ENCODE measurements around the gene TOE1.
"Not testable (repeated sequence)": the region's sequence is repeated elsewhere in the genome, so short reads cannot be mapped to it uniquely, and the experiment has no call there.

TOE1 gene

DNA sequence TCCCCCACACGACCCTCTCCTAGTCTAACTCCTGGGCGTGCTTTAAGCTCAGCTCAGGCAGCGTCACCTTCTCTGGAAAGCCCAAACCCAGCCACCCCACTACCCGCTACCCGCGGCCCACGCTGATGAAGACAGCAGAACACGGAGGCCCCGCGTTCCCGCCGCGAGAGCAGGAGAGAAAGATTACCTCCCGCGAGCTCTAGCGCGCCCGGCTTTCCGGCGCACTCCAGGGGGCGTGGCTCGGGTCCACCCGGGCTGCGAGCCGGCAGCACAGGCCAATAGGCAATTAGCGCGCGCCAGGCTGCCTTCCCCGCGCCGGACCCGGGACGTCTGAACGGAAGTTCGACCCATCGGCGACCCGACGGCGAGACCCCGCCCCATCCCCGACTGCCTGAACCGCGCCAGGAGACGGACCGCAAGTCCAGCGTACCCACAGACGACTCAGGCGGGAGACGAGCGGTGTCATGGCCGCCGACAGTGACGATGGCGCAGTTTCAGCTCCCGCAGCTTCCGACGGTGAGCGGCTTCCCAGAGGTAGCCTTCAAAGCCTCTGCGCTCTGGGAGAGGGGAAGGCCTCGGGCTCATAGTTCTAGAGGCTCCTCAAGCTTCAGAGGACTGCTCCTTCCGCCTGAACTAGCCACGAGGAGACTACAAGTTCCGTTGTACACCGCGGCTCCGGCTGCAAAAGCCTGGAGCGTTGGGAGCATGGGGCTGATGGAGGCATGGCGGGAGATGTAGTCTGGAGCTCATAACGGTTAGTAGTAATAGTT, at the start of gene TOE1, which contains the start of gene MUTYH:
Gene TOE1 (plus strand): TSS at position 382 of the 770 bp plus-strand sequence. CDS start 83 bp downstream, at position 465.
Gene MUTYH (minus strand): TSS at position 652 of the 770 bp plus-strand sequence. CDS start 5,935 bp downstream, outside the sequence.
- TF ChIP-seq, protein P1, sequence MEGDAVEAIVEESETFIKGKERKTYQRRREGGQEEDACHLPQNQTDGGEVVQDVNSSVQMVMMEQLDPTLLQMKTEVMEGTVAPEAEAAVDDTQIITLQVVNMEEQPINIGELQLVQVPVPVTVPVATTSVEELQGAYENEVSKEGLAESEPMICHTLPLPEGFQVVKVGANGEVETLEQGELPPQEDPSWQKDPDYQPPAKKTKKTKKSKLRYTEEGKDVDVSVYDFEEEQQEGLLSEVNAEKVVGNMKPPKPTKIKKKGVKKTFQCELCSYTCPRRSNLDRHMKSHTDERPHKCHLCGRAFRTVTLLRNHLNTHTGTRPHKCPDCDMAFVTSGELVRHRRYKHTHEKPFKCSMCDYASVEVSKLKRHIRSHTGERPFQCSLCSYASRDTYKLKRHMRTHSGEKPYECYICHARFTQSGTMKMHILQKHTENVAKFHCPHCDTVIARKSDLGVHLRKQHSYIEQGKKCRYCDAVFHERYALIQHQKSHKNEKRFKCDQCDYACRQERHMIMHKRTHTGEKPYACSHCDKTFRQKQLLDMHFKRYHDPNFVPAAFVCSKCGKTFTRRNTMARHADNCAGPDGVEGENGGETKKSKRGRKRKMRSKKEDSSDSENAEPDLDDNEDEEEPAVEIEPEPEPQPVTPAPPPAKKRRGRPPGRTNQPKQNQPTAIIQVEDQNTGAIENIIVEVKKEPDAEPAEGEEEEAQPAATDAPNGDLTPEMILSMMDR (conservative IDR thresholded peaks at IDR 0.05; ENCODE audit: low read depth, low read length) = no peak

DNA sequence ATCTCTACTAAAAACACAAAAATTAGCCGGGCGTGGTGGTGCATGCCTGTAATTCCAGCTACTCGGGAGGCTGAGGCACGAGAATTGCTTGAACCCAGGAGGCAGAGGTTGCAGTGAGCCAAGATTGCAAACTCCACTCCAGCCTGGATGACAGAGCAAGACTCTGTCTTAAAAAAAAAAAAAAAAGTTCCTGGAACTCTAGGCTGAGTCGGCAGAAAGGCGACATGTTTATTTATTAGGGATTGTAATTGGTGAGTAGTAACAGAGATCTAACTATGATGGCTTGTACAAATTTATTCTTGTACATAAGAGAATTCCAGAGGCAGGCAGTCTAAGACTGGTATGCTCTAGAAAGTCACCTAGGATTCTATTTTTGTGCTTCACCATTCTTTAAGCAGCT, 49.0 kb upstream of the TOE1 start:
- not testable (repeated sequence) for DNase-seq (ENCODE audit: low read depth); H3K4me3 ChIP-seq (ENCODE audit: low read depth, low read length)

More for the DNA sequence above, at the start of gene TOE1, which contains the start of gene MUTYH:
- H3K4me3 ChIP-seq (ENCODE audit: low read depth, low read length) = peak within 1 kb of the TSS; percentile 96
- DNase-seq (ENCODE audit: low read depth) = peak; percentile 94

GRCh38 chr1:45291716-45292115, 48.3 kb upstream of the TOE1 start:
- no peak overlapping the region for H3K4me3 ChIP-seq (ENCODE audit: low read depth, low read length)
- TF ChIP-seq, protein P1 (conservative IDR thresholded peaks at IDR 0.05; ENCODE audit: low read depth, low read length) = no peak
- DNase-seq (ENCODE audit: low read depth) = no peak

- TF ChIP-seq, protein P1 (conservative IDR thresholded peaks at IDR 0.05; ENCODE audit: low read depth, low read length) = no peak
- H3K4me3 ChIP-seq (ENCODE audit: low read depth, low read length) = no peak overlapping the region
- no peak for DNase-seq (ENCODE audit: low read depth)
Observed at GRCh38 chr1:45297666-45298356, 42.2 kb upstream of the TOE1 start.

- no peak for DNase-seq (ENCODE audit: low read depth)
- no peak overlapping the region for H3K4me3 ChIP-seq (ENCODE audit: low read depth, low read length)
- TF ChIP-seq, protein P1 (conservative IDR thresholded peaks at IDR 0.05; ENCODE audit: low read depth, low read length) = no peak
Observed at GRCh38 chr1:45299296-45299695, 40.7 kb upstream of the TOE1 start.

GRCh38 chr1:45299981-45300668, 39.8 kb upstream of the TOE1 start:
- DNase-seq (ENCODE audit: low read depth) = peak; percentile 93
- no peak overlapping the region for H3K4me3 ChIP-seq (ENCODE audit: low read depth, low read length)
- TF ChIP-seq, protein P1 (conservative IDR thresholded peaks at IDR 0.05; ENCODE audit: low read depth, low read length) = peak; percentile 80

DNA sequence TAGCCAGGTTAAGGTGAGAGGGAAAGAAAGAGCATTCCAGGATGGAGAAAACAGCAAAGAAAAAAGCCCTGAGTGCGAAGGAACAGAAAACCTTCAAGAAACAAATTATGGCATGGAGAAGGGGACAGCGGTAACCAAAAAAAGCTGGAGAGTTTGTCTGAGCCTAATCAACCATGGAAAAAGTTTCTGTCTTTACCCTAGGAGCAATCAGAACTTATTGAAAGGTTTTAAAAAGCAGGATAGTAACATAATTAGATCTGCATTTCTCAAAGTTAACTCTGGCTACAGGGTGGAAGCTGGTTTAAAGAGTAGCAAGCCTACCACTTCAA, 39.3 kb upstream of the TOE1 start:
- no peak for DNase-seq (ENCODE audit: low read depth)
- TF ChIP-seq, protein P1 (conservative IDR thresholded peaks at IDR 0.05; ENCODE audit: low read depth, low read length) = no peak
- H3K4me3 ChIP-seq (ENCODE audit: low read depth, low read length) = no peak overlapping the region
